Neural cell (in vitro differentiated cells): ENCODE results near the gene CPM. TPM values are rescaled to one million over a fixed set of nuclear protein-coding genes. Genes with fewer than 3 reads are reported as not detected.

Experiments used
- H2AFZ ChIP-seq: fragments of 200-600, 300-800 bp; sonication (generic), shearing (Covaris generic); 2 replicates; pipeline ENCODE4 v1.6.0; 2014; ENCODE audit warnings: low read depth, mild to moderate bottlenecking, antibody characterized with exemption, low read length, moderate library complexity
- H3F3A ChIP-seq: fragments of 200-600 bp; shearing (Covaris generic); 2 replicates; pipeline ENCODE4 v1.6.1; 2016; ENCODE audit warnings: mild to moderate bottlenecking, moderate library complexity, mixed read lengths, antibody characterized with exemption, low read length; ENCODE audit not compliant: insufficient read depth, poor library complexity, severe bottlenecking
- H3K27ac ChIP-seq: fragments of 200-600, 300-800 bp; sonication (generic), shearing (Covaris generic); 2 replicates; pipeline ENCODE4 v1.5.1; 2014; ENCODE audit warnings: mild to moderate bottlenecking, low read length, moderate library complexity
- H3K27me3 ChIP-seq: fragments of 300-800, 200-600 bp; sonication (generic), shearing (Covaris generic); 2 replicates; pipeline ENCODE4 v1.6.0; 2014; ENCODE audit warnings: mild to moderate bottlenecking, low read depth, low read length, moderate library complexity; ENCODE audit not compliant: insufficient read depth
- H3K36me3 ChIP-seq: fragments of 300-800, 200-600 bp; sonication (generic), shearing (Covaris generic); 2 replicates; pipeline ENCODE4 v1.5.1; 2014; ENCODE audit warnings: mild to moderate bottlenecking, antibody characterized with exemption, low read length, moderate library complexity; ENCODE audit not compliant: insufficient read depth
- H3K4me2 ChIP-seq: fragments of 300-800, 200-600 bp; sonication (generic), shearing (Covaris generic); 2 replicates; pipeline ENCODE4 v1.6.0; 2014; ENCODE audit warnings: mild to moderate bottlenecking, low read length
- H3K4me3 ChIP-seq: fragments of 300-800, 200-600 bp; sonication (generic), shearing (Covaris generic); 2 replicates; pipeline ENCODE4 v1.5.1; 2014; ENCODE audit warnings: mild to moderate bottlenecking, low read length, moderate library complexity
- H3K79me2 ChIP-seq: fragments of 200-600 bp; shearing (Covaris generic); replicated peaks from 2 replicates; pipeline ENCODE4 v1.6.0; 2014; ENCODE audit warnings: mild to moderate bottlenecking, low read length, moderate library complexity; ENCODE audit not compliant: insufficient read depth
- H3K9ac ChIP-seq: fragments of 300-800, 200-600 bp; sonication (generic), shearing (Covaris generic); 2 replicates; pipeline ENCODE4 v1.6.1; 2016; ENCODE audit warnings: mild to moderate bottlenecking, low read length, mixed read lengths
- H3K9me2 ChIP-seq: fragments of 200-600 bp; shearing (Covaris generic); 2 replicates; pipeline ENCODE4 v1.6.1; 2016; ENCODE audit warnings: mild to moderate bottlenecking, low read length, mixed read lengths; ENCODE audit not compliant: insufficient read depth
- H3K9me3 ChIP-seq: fragments of 200-600, 300-800 bp; sonication (generic), shearing (Covaris generic); 2 replicates; pipeline ENCODE4 v1.6.1; 2016; ENCODE audit warnings: mild to moderate bottlenecking, mixed run types, low read length, moderate library complexity, mixed read lengths
- H4K20me1 ChIP-seq: fragments of 200-600 bp; shearing (Covaris generic); 2 replicates; pipeline ENCODE4 v1.6.1; 2016; ENCODE audit warnings: mild to moderate bottlenecking, mixed run types; ENCODE audit not compliant: insufficient read depth
- CTCF ChIP-seq: fragments of 450-650 bp; IDR thresholded peaks from 2 replicates; pipeline ENCODE4 v1.5.1; 2014; ENCODE audit warnings: antibody characterized with exemption, mild to moderate bottlenecking, moderate library complexity; ENCODE audit not compliant: poor library complexity, severe bottlenecking
- EP300 ChIP-seq: fragments of 450-650 bp; conservative IDR thresholded peaks from 2 replicates; pipeline ENCODE4 v1.6.1; 2014; ENCODE audit warnings: antibody characterized with exemption, mild to moderate bottlenecking, moderate library complexity; ENCODE audit not compliant: poor library complexity, severe bottlenecking
- EZH2 ChIP-seq: fragments of 200-600, 300-800 bp; shearing (Covaris generic), sonication (generic); IDR thresholded peaks from 2 replicates; pipeline ENCODE4 v1.6.1; 2014; ENCODE audit warnings: antibody characterized with exemption, low read length, borderline replicate concordance, mild to moderate bottlenecking; ENCODE audit not compliant: insufficient read depth, poor library complexity, severe bottlenecking
- MXI1 ChIP-seq: fragments of 450-650 bp; conservative IDR thresholded peaks from 2 replicates; pipeline ENCODE4 v1.6.1; 2014; ENCODE audit warnings: antibody characterized with exemption, mild to moderate bottlenecking; ENCODE audit not compliant: poor library complexity, severe bottlenecking
- POLR2AphosphoS5 ChIP-seq: IDR thresholded peaks from 2 replicates; pipeline ENCODE4 v1.6.1; 2012
- RAD21 ChIP-seq: fragments of 450-650 bp; conservative IDR thresholded peaks from 2 replicates; pipeline ENCODE4 v1.6.1; 2014; ENCODE audit warnings: antibody characterized with exemption, mild to moderate bottlenecking, moderate library complexity
- REST ChIP-seq: IDR thresholded peaks from 2 replicates; pipeline ENCODE4 v1.6.1; 2012; ENCODE audit warnings: borderline replicate concordance
- SMC3 ChIP-seq: fragments of 450-650 bp; conservative IDR thresholded peaks from 2 replicates; pipeline ENCODE4 v1.6.1; 2014; ENCODE audit warnings: antibody characterized with exemption, mild to moderate bottlenecking, moderate library complexity; ENCODE audit not compliant: poor library complexity
- TAF1 ChIP-seq: IDR thresholded peaks from 2 replicates; pipeline ENCODE4 v1.6.1; 2012; ENCODE audit warnings: low read depth
- polyA plus RNA-seq: library from polyadenylated mRNA; depleted of rRNA; stranded (reverse); fragments of >200 nt; gene quantifications from 2 replicates; pipeline ENCODE4 v1.2.3, GENCODE V29; 2014

The CPM gene
- polyA plus RNA-seq, 1 donor from 2014 or later: not detected

GRCh38 chr12:68959891-68960464 is 27.0 kb upstream of the CPM start:
- Histone ChIP-seq H3F3A (no peaks in the 10 kb centered on the region), H3K9me3 (no peaks in the 10 kb centered on the region), H3K79me2 (no peaks in the 10 kb centered on the region), H3K9ac (no peak overlapping the region), H3K9me2 (no peaks in the 10 kb centered on the region), H3K27ac (no peak overlapping the region), H3K4me2 (no peak overlapping the region), H3K36me3 (no peaks in the 10 kb centered on the region), H3K27me3 (no peaks in the 10 kb centered on the region), H2AFZ (no peak overlapping the region), H3K4me3 (no peak overlapping the region), H4K20me1 (no peaks in the 10 kb centered on the region)
- TF ChIP-seq EZH2 (no peak), EP300 (no peak), TAF1 (no peak), MXI1 (no peak), RAD21 (no peak), SMC3 (no peak), REST (no peak), CTCF (no peak), POLR2AphosphoS5 (no peak)

GRCh38 chr12:68959143-68959858 is 26.3 kb upstream of the CPM start:
- no peak overlapping the region for H3K4me2 ChIP-seq

More at GRCh38 chr12:68959143-68959858, 26.3 kb upstream of the CPM start:
- TF ChIP-seq MXI1: no peak
- TF ChIP-seq RAD21: no peak
- TF ChIP-seq SMC3: no peak
- no peak for TF ChIP-seq CTCF
- TF ChIP-seq POLR2AphosphoS5: no peak
- TF ChIP-seq EZH2: no peak
- TF ChIP-seq REST: no peak
- Histone ChIP-seq H3K36me3 (no peaks in the 10 kb centered on the region), H3F3A (no peaks in the 10 kb centered on the region), H3K79me2 (no peaks in the 10 kb centered on the region), H3K9me2 (no peaks in the 10 kb centered on the region), H3K27ac (no peak overlapping the region), H2AFZ (no peak overlapping the region), H3K9me3 (no peaks in the 10 kb centered on the region), H4K20me1 (no peaks in the 10 kb centered on the region), H3K9ac (no peak overlapping the region), H3K4me3 (no peak overlapping the region), H3K27me3 (no peaks in the 10 kb centered on the region)
